Neuronal stem cell (in vitro differentiated cells): ENCODE data around the gene OTULIN.
A peak's percentile ranks its signal among the peaks of the same experiment; 100 is the strongest.

Experiments used
- DNase-seq: peaks from one replicate; pipeline ENCODE4 v3.0.0-alpha.2; 2013; ENCODE audit warnings: low spot score
- H2AFZ ChIP-seq: one replicate; pipeline ENCODE4 v1.6.1; 2013; ENCODE audit warnings: mild to moderate bottlenecking, low read length, inconsistent platforms
- H2AK5ac ChIP-seq: 2 replicates; pipeline ENCODE4 v1.6.1; 2013; ENCODE audit warnings: low read depth, mild to moderate bottlenecking, inconsistent platforms, low read length, moderate library complexity, mixed read lengths
- H2BK120ac ChIP-seq: 2 replicates; pipeline ENCODE4 v1.6.1; 2013; ENCODE audit warnings: low read depth, mild to moderate bottlenecking, inconsistent platforms, low read length, moderate library complexity, mixed read lengths
- H2BK12ac ChIP-seq: one replicate; pipeline ENCODE4 v1.6.1; 2013; ENCODE audit warnings: low read length, inconsistent platforms
- H2BK15ac ChIP-seq: 2 replicates; pipeline ENCODE4 v1.6.1; 2013; ENCODE audit warnings: mild to moderate bottlenecking, low read length, inconsistent platforms, mixed read lengths
- H2BK5ac ChIP-seq: one replicate; pipeline ENCODE4 v1.6.1; 2013; ENCODE audit warnings: inconsistent platforms, mild to moderate bottlenecking, low read length, moderate library complexity
- H3K14ac ChIP-seq: one replicate; pipeline ENCODE4 v1.6.1; 2013; ENCODE audit warnings: low read length, inconsistent platforms
- H3K18ac ChIP-seq: 2 replicates; pipeline ENCODE4 v1.6.1; 2013; ENCODE audit warnings: low read length, inconsistent platforms
- H3K23ac ChIP-seq: 2 replicates; pipeline ENCODE4 v1.6.1; 2013; ENCODE audit warnings: low read depth, mild to moderate bottlenecking, mixed read lengths, low read length, inconsistent platforms; ENCODE audit not compliant: poor library complexity
- H3K27ac ChIP-seq: replicated peaks from 3 replicates; pipeline ENCODE4 v1.5.1; 2013; ENCODE audit warnings: low read length, inconsistent platforms
- H3K27me3 ChIP-seq, 3 experiments: 2 replicates each; pipeline ENCODE4 v1.6.1; 2013; ENCODE audit warnings: low read length in 3 of 3, mild to moderate bottlenecking in 2 of 3, inconsistent platforms in 1 of 3, low read depth in 1 of 3, mixed read lengths in 1 of 3, moderate library complexity in 1 of 3; ENCODE audit not compliant: control insufficient read depth in 3 of 3, insufficient read depth in 3 of 3
- H3K36me3 ChIP-seq, 2 donors: replicated peaks in 1 of 2; 2 replicates each; pipeline ENCODE4 v1.6.1; 2013; ENCODE audit warnings: low read length in 2 of 2; ENCODE audit not compliant: control insufficient read depth in 2 of 2, insufficient read depth in 2 of 2
- H3K4ac ChIP-seq: 2 replicates; pipeline ENCODE4 v1.6.1; 2013; ENCODE audit warnings: inconsistent platforms, mild to moderate bottlenecking, low read length, moderate library complexity
- H3K4me1 ChIP-seq, 2 donors: 1 replicate in 1 of 2; 2 replicates in 1 of 2; pipeline ENCODE4 v1.6.1; 2013; ENCODE audit warnings: low read length in 2 of 2, low read depth in 1 of 2; ENCODE audit not compliant: control insufficient read depth in 2 of 2, insufficient read depth in 1 of 2
- H3K4me2 ChIP-seq: one replicate; pipeline ENCODE4 v1.6.1; 2013; ENCODE audit warnings: mild to moderate bottlenecking, low read length, inconsistent platforms; ENCODE audit not compliant: insufficient read depth, poor library complexity, severe bottlenecking
- H3K4me3 ChIP-seq, 2 donors: 2 replicates each; pipeline ENCODE4 v1.5.1; 2013; ENCODE audit warnings: low read length in 2 of 2, mild to moderate bottlenecking in 2 of 2, inconsistent platforms in 1 of 2, moderate library complexity in 1 of 2
- H3K79me1 ChIP-seq: one replicate; pipeline ENCODE4 v1.6.1; 2013; ENCODE audit warnings: low read depth, mild to moderate bottlenecking, inconsistent platforms, low read length, moderate library complexity
- H3K9ac ChIP-seq: one replicate; pipeline ENCODE4 v1.6.1; 2013; ENCODE audit warnings: mild to moderate bottlenecking, low read depth, low read length, inconsistent platforms; ENCODE audit not compliant: poor library complexity
- H3K9me3 ChIP-seq, 2 donors: replicated peaks in 1 of 2; 2 replicates each; pipeline versions ENCODE3 to v1.6.1; 2013; ENCODE audit warnings: low read length in 2 of 2, mild to moderate bottlenecking in 2 of 2, inconsistent platforms in 1 of 2, low read depth in 1 of 2, mixed read lengths in 1 of 2, moderate library complexity in 1 of 2; ENCODE audit not compliant: control insufficient read depth in 2 of 2, insufficient read depth in 1 of 2
- H4K8ac ChIP-seq: one replicate; pipeline ENCODE4 v1.6.1; 2013; ENCODE audit warnings: low read depth, mild to moderate bottlenecking, inconsistent platforms, low read length, moderate library complexity
- H4K91ac ChIP-seq: one replicate; pipeline ENCODE4 v1.6.1; 2013; ENCODE audit warnings: low read length, low read depth, mild to moderate bottlenecking, inconsistent platforms; ENCODE audit not compliant: poor library complexity
- WGBS, 2 donors: extraction: QIAGEN DNeasy Blood & Tissue Kit; methylation state at CpG; one replicate each; pipeline ENCODE4 v1.1.7; 2013; ENCODE audit warnings: missing lambda C conversion rate in 2 of 2, mixed read lengths in 1 of 2; ENCODE audit not compliant: insufficient read length in 2 of 2, insufficient replicate concordance in 1 of 2; ENCODE audit errors: extremely low coverage in 2 of 2; 5-methylcytosine and 5-hydroxymethylcytosine counted together

The OTULIN gene

DNA sequence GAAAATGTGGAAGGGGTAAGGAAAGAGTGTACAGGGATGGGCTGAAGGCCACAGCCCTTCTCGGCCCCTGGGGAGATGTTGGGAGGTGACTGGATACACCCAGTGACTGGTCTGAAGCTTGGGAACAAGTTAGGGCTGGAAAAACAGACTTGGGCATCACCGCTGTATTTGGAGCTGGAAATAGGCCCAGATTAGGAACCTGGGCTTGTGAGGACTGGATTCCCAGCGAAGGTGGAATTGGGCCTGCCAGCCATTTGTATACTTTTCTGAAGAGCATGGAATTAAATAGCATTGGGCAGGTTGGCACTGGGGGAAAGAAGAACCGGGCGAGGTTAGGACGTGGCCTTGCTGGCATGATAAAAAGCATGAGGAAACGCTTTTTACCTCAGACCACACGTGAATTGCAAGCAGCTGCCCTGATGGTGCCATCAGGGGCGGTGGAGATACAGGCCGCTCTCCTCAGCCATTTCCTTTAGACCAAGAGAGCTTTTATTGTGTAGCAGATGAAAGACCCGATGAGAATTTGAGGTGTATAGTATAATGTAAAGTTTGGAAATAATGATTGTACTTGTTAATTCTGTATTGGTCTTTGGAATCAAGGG is 37.8 kb downstream of the OTULIN start:
- H3K4me1 ChIP-seq, result no peaks in the 10 kb centered on the region
- no peak for DNase-seq

DNA sequence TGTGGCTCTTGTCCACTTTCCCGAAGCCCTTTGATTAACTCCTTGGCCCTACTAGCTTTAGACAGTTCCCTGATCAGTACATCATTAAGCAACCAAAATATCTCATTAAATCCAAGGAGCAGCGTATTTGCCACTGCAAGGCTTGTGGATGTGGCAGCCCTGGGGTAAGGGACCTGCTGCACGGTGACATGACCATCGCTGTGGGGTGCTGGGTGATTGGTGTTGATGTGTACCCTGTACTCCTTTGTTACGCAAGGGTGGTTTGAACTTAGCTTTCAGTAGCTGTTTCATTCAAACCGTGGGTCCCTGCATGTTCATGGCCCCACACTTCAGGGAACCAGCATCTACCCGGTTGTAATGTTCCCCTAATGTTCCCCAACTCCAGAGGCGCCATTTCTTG is 41.0 kb downstream of the OTULIN start:
- Histone ChIP-seq H2AK5ac (no peak overlapping the region), H2BK12ac (no peak overlapping the region), H3K36me3 (peaks cover 11 to 86% of the 10 kb centered on the region in 2 donors), H3K27ac (no peak overlapping the region), H3K4me3 (no peak overlapping the region), H2AFZ (no peak overlapping the region), H3K14ac (no peak overlapping the region), H4K8ac (no peak overlapping the region), H3K79me1 (no peaks in the 10 kb centered on the region), H4K91ac (no peak overlapping the region), H3K4me1 (no peaks in the 10 kb centered on the region), H3K23ac (peak overlapping the region; percentile 12), H3K18ac (no peak overlapping the region), H2BK5ac (no peak overlapping the region), H3K9ac (peak overlapping the region; percentile 13), H3K9me3 (no peaks in the 10 kb centered on the region), H3K27me3 (no peaks in the 10 kb centered on the region), H3K4ac (no peak overlapping the region), H2BK15ac (no peak overlapping the region), H3K4me2 (no peak overlapping the region), H2BK120ac (no peak overlapping the region)
- WGBS, 2 donors, result no CpG with 5 or more reads among the region's 8 CpGs
- no peak for DNase-seq

More for the DNA sequence above, 37.8 kb downstream of the OTULIN start:
- Histone ChIP-seq H3K36me3 (peaks cover 17 to 85% of the 10 kb centered on the region in 2 donors), H3K4me2 (no peak overlapping the region), H4K8ac (no peak overlapping the region), H3K27ac (no peak overlapping the region), H2AK5ac (no peak overlapping the region), H3K79me1 (peaks cover 3% of the 10 kb centered on the region), H3K9me3 (no peaks in the 10 kb centered on the region), H2BK15ac (no peak overlapping the region), H2AFZ (no peak overlapping the region), H4K91ac (no peak overlapping the region), H3K27me3 (no peaks in the 10 kb centered on the region), H3K23ac (no peak overlapping the region), H3K18ac (no peak overlapping the region), H2BK5ac (no peak overlapping the region), H2BK12ac (no peak overlapping the region), H3K4ac (no peak overlapping the region), H3K9ac (no peak overlapping the region), H3K14ac (no peak overlapping the region), H2BK120ac (no peak overlapping the region), H3K4me3 (no peak overlapping the region)
- WGBS, 2 donors, result 100% methylated on average over 1 of the region's 11 CpGs; no CpG with 5 or more reads in 1 of the 2 donors

DNA sequence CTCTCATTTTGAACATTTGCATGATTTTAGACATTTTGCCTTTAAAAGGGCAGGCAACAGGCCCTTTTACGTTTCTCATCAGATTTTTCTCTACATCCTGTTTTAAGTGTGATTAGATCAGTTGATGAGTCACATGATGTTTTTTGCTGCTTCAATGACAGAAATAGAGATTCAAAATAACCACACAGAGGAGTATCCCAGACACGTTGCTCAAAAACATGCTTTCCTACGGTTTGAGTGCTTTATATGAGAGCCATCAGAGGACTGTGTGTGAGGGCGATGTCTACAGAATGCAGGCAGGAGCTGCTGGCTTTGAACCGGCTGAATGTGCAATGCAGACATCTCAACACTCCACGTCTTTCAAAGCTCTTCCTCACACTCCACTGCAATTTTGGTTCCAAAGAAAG is 42.1 kb downstream of the OTULIN start:
- WGBS, 2 donors, result no CpG with 5 or more reads among the region's 6 CpGs

DNA sequence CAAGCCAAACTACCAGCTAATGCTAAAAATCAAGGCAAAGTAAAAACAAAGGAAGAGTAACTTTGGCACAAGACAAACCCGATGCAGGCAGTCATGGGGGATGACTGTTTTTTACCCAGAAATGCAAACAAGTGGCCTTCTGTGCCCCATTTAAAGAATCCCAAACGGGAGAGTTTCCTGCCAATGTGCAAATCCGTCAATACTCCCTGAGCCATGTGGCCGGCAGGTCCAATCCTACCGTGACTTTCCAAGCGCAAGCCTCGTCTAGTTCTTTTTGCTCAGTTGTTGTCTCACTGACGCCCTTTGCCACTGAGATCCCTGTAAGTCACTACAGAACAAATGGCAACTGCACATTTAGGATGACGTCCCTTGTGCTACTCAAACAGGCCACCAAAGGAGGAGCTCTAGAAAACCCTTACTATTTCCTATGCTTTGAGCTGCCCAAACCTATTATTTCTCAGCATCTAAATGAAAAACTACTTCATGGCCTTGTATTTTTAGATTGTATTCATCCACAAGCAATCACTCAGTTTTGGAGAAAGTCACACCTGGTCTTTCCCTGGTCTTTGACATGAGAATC is 43.4 kb downstream of the OTULIN start:
- Histone ChIP-seq H3K27me3 (no peaks in the 10 kb centered on the region), H3K9ac (no peak overlapping the region), H3K4me2 (no peak overlapping the region), H3K4me3 (no peak overlapping the region), H3K23ac (no peak overlapping the region), H3K4ac (no peak overlapping the region), H2BK12ac (no peak overlapping the region), H4K8ac (no peak overlapping the region), H4K91ac (no peak overlapping the region), H2AFZ (no peak overlapping the region), H3K14ac (no peak overlapping the region), H3K4me1 (no peaks in the 10 kb centered on the region), H2BK5ac (no peak overlapping the region), H2BK120ac (no peak overlapping the region), H3K18ac (no peak overlapping the region), H3K79me1 (no peaks in the 10 kb centered on the region), H3K27ac (no peak overlapping the region), H2AK5ac (no peak overlapping the region), H3K9me3 (peaks cover 5 to 12% of the 10 kb centered on the region in 2 donors), H3K36me3 (peaks cover 27 to 87% of the 10 kb centered on the region in 2 donors), H2BK15ac (no peak overlapping the region)
- no CpG with 5 or more reads among the region's 9 CpGs for WGBS, 2 donors
- DNase-seq, result no peak

More for the DNA sequence above, 42.1 kb downstream of the OTULIN start:
- Histone ChIP-seq H3K27me3 (no peaks in the 10 kb centered on the region), H2BK120ac (no peak overlapping the region), H2AFZ (no peak overlapping the region), H3K9me3 (peaks cover 0 to under 1% of the 10 kb centered on the region in 2 donors), H2BK12ac (no peak overlapping the region), H3K18ac (no peak overlapping the region), H2BK15ac (no peak overlapping the region), H3K4ac (no peak overlapping the region), H3K27ac (no peak overlapping the region), H3K4me2 (no peak overlapping the region), H3K4me1 (no peaks in the 10 kb centered on the region), H3K23ac (no peak overlapping the region), H3K14ac (no peak overlapping the region), H3K36me3 (peaks cover 16 to 86% of the 10 kb centered on the region in 2 donors), H4K8ac (no peak overlapping the region), H4K91ac (no peak overlapping the region), H2BK5ac (no peak overlapping the region), H2AK5ac (no peak overlapping the region), H3K9ac (no peak overlapping the region), H3K79me1 (no peaks in the 10 kb centered on the region), H3K4me3 (no peak overlapping the region)
- DNase-seq, result no peak
